DOHH2 (cell line): Measurements from ENCODE around the gene TCERG1L.

Experiments
- CTCF ChIP-seq: fragments of 200-600 bp; sonication (generic); IDR thresholded peaks from one replicate; pipeline ENCODE4 v1.5.1; 2014; ENCODE audit warnings: antibody characterized with exemption, mild to moderate bottlenecking, low read depth, low read length; ENCODE audit not compliant: poor library complexity, severe bottlenecking
- EZH2phosphoT487 ChIP-seq: fragments of 200-600 bp; sonication (generic); IDR thresholded peaks from 2 replicates; pipeline ENCODE4 v1.6.1; 2017; ENCODE audit warnings: borderline replicate concordance, mild to moderate bottlenecking, antibody characterized with exemption, low read length, moderate library complexity, mixed read lengths

- TF ChIP-seq CTCF (no peak), EZH2phosphoT487 (no peak)
Observed at GRCh38 chr10:131085091-131085860, 226.2 kb downstream of the TCERG1L start.
